Duodenal mucosa (tissue), 2 donors: ENCODE data around the gene CHMP2A.
A peak's percentile ranks its signal among the peaks of the same experiment; 100 is the strongest.

ENCODE experiments used
- H3K27ac ChIP-seq: one replicate; pipeline ENCODE4 v1.7.0; 2013; ENCODE audit warnings: low read depth, low read length
- H3K27me3 ChIP-seq, 2 donors: one replicate each; pipeline ENCODE4 v1.7.0; 2013; ENCODE audit warnings: low read length in 2 of 2, control low read depth in 1 of 2; ENCODE audit not compliant: insufficient read depth in 2 of 2, control insufficient read depth in 1 of 2
- H3K36me3 ChIP-seq, 2 donors: one replicate each; pipeline ENCODE4 v1.7.0; 2013; ENCODE audit warnings: low read length in 2 of 2, control low read depth in 1 of 2; ENCODE audit not compliant: insufficient read depth in 2 of 2, control insufficient read depth in 1 of 2
- H3K4me1 ChIP-seq, 2 donors: one replicate each; pipeline ENCODE4 v1.7.0; 2013; ENCODE audit warnings: low read length in 2 of 2, control low read depth in 1 of 2; ENCODE audit not compliant: insufficient read depth in 2 of 2, control insufficient read depth in 1 of 2
- H3K4me3 ChIP-seq, 2 donors: one replicate each; pipeline ENCODE4 v1.7.0; 2013; ENCODE audit warnings: low read length in 2 of 2, low read depth in 1 of 2
- H3K9ac ChIP-seq, 2 donors: one replicate each; pipeline ENCODE4 v1.7.0; 2013; ENCODE audit warnings: low read length in 2 of 2, low read depth in 1 of 2
- H3K9me3 ChIP-seq, 2 donors: one replicate each; pipeline ENCODE4 v1.7.0; 2013; ENCODE audit warnings: low read length in 2 of 2, control low read depth in 1 of 2; ENCODE audit not compliant: control insufficient read depth in 1 of 2

Gene CHMP2A

DNA sequence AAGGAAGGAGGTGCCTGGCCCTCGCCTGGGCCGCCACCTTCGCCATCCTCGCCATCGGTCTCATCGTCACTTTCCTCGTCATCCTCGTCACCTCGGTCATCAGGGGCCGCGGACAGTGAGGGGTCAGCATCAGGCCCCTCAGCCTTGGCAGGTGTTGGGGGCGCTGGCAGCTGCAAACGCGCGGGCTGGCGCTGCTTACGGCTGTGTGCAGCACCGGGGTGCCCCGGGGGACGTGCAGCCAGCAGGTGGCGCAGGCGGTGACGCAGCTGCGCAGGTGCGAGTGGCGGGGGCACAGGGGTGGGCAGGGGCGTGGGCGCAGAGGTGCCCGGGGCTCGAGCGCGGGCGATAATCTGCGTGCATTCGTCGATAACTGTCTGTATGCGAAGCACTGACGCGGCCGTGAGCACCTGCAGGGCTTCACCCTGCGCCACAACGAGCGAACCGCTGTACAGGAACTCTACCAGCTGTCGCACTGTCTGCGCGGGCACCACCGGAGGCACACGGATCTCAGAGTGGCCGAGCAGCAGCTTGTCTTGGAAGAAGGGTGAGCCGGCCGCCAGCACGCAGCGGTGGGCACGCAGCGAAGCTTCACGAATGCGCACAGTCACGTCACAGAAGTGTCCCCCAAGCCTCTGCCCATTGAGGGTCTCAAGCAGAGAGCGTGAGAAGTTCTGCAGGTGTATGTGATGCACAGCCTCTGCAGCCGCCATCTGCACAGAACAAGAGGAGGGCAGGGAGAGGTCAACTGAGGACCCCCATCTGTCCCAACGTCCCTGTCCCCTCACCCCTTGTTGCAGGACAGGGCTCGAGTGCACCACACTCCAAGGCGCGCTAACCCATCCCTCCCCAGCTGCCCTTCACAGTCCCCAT is 37.7 kb downstream of the CHMP2A start:
- no peaks in the 10 kb centered on the region for H3K9me3 ChIP-seq
- no peak overlapping the region for H3K4me3 ChIP-seq
- no peak overlapping the region for H3K27ac ChIP-seq
- peaks cover 11 to 19% of the 10 kb centered on the region in 2 donors for H3K36me3 ChIP-seq
- peaks cover 37 to 56% of the 10 kb centered on the region in 2 donors for H3K4me1 ChIP-seq
- no peaks in the 10 kb centered on the region for H3K27me3 ChIP-seq
- H3K9ac ChIP-seq: no peak overlapping the region

- H3K36me3 ChIP-seq: peaks cover 11 to 19% of the 10 kb centered on the region in 2 donors
- H3K4me1 ChIP-seq: peaks cover 40 to 59% of the 10 kb centered on the region in 2 donors
These were observed 38.6 kb downstream of the CHMP2A start for GRCh38 chr19:58516246-58516836.

DNA sequence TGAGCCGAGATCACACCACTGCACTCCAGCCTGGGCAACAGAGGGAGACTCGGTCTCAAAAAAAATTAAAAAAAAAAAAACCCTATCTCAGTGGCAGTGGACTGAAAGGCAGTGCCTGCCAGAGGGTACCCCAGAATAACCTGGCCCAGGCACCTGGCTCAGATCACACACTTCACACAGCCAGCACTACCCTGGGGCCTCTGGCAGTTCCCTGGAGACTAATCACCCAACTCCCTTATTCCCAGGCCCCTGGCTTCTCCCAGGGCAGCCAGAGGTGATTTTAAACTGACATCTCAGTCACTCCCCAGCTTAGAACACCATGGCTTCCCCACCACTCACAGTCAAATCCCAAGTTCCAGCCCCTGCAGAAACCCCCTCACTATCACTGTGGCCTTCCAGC is 39.6 kb downstream of the CHMP2A start:
- Histone ChIP-seq H3K9me3 (no peaks in the 10 kb centered on the region), H3K4me3 (no peak overlapping the region), H3K27ac (no peak overlapping the region), H3K9ac (peak overlapping the region in 1 of 2 donors; percentile 10), H3K36me3 (peaks cover 11 to 19% of the 10 kb centered on the region in 2 donors), H3K4me1 (peaks cover 36 to 54% of the 10 kb centered on the region in 2 donors), H3K27me3 (no peaks in the 10 kb centered on the region)

More at GRCh38 chr19:58516246-58516836, 38.6 kb downstream of the CHMP2A start:
- Histone ChIP-seq H3K4me3 (no peak overlapping the region), H3K9ac (no peak overlapping the region), H3K27me3 (no peaks in the 10 kb centered on the region), H3K27ac (no peak overlapping the region), H3K9me3 (no peaks in the 10 kb centered on the region)

- H3K36me3 ChIP-seq: peaks cover 11 to 19% of the 10 kb centered on the region in 2 donors
- H3K9me3 ChIP-seq: no peaks in the 10 kb centered on the region
- no peaks in the 10 kb centered on the region for H3K27me3 ChIP-seq
- peaks cover 34 to 52% of the 10 kb centered on the region in 2 donors for H3K4me1 ChIP-seq
- H3K27ac ChIP-seq: no peak overlapping the region
- peak overlapping the region; percentile 50 to 67 for H3K4me3 ChIP-seq
- peak overlapping the region in 1 of 2 donors; percentile 16 for H3K9ac ChIP-seq
These were observed 40.3 kb downstream of the CHMP2A start for GRCh38 chr19:58514564-58515022.

- Histone ChIP-seq H3K9me3 (no peaks in the 10 kb centered on the region), H3K36me3 (peaks cover 11 to 19% of the 10 kb centered on the region in 2 donors), H3K4me3 (peak overlapping the region; percentile 50 to 67), H3K9ac (peak overlapping the region; percentile 42 to 64), H3K27ac (peak overlapping the region; percentile 1), H3K27me3 (no peaks in the 10 kb centered on the region), H3K4me1 (peaks cover 34 to 51% of the 10 kb centered on the region in 2 donors)
These were observed 41.0 kb downstream of the CHMP2A start for GRCh38 chr19:58513694-58514563.

- H3K36me3 ChIP-seq: peaks cover 11 to 19% of the 10 kb centered on the region in 2 donors
- peak overlapping the region; percentile 1 for H3K27ac ChIP-seq
- H3K9ac ChIP-seq: peak overlapping the region; percentile 42 to 64
- H3K27me3 ChIP-seq: no peaks in the 10 kb centered on the region
- H3K4me1 ChIP-seq: peaks cover 28 to 45% of the 10 kb centered on the region in 2 donors
- H3K9me3 ChIP-seq: no peaks in the 10 kb centered on the region
- H3K4me3 ChIP-seq: peak overlapping the region in 1 of 2 donors; percentile 44
These were observed 41.7 kb downstream of the CHMP2A start for GRCh38 chr19:58513213-58513693.

DNA sequence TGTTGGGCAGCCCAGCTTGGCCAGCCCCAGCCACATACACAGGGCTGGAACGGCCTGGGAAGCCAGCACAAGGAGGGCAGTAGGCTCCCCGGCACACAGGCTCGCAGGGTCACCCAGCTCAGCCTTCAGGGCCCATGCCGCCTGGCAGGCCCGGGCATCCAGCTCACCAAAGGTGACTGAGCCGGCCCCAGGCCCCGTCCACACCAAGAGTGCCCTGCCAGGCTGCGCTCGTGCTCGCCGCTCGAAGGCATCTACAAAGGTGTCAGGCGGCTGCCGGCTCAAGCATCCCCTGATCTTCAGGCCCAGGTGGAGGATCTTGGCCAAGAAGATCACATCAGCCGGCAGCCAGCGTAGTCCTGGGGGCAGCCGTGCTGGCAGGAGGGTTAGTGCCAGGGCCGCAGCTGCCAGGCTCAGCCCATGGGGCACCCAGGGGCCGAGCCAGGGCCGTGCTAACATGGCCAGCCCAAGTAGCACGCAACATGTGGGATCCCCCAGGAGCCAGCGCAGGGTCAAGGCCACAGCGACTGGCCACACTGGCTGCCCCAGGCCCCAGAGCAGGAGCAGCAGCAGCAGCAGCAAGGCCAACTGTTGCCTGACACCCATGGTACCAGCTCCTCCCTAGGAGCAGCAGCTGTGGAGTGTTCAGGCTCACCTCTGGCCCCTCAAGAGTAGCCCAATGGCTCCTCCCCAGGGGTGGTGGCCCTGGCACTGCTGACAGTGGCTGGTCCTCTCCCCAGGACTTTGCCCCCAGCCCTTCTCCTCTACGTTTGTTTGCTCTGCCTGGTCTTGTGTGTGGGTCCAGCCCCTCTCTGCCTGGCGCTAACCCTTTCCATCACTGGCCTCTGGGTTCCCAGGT is 43.3 kb downstream of the CHMP2A start, which contains the start of gene SLC27A5:
Gene SLC27A5, minus strand, starts transcription at position 640 of the 856 bp plus-strand sequence. Its CDS starts 37 bp downstream, at position 603.
- Histone ChIP-seq H3K4me3 (peak within 1 kb of the TSS in 1 of 2 donors; percentile 35), H3K36me3 (peaks cover 8% of the 10 kb centered on the region in 2 donors), H3K9me3 (no peaks in the 10 kb centered on the region), H3K27ac (no peak within 1 kb of the TSS), H3K4me1 (peaks cover 25 to 34% of the 10 kb centered on the region in 2 donors), H3K27me3 (no peaks in the 10 kb centered on the region), H3K9ac (peak within 1 kb of the TSS in 1 of 2 donors; percentile 25)

- Histone ChIP-seq H3K27me3 (no peaks in the 10 kb centered on the region), H3K36me3 (peaks cover 0 to 2% of the 10 kb centered on the region in 2 donors), H3K4me3 (no peak overlapping the region)
These were observed 44.6 kb downstream of the CHMP2A start for GRCh38 chr19:58510084-58510862.

More at GRCh38 chr19:58510084-58510862, 44.6 kb downstream of the CHMP2A start:
- Histone ChIP-seq H3K9ac (no peak overlapping the region), H3K27ac (no peak overlapping the region), H3K9me3 (no peaks in the 10 kb centered on the region), H3K4me1 (peaks cover 25 to 28% of the 10 kb centered on the region in 2 donors)
